Mesendoderm (in vitro differentiated cells): ENCODE data around the gene CCDC188.

Source experiments
- DNase-seq: peaks from one replicate; pipeline ENCODE4 v3.0.0; 2013
- H2AK5ac ChIP-seq: 2 replicates; pipeline ENCODE4 v1.6.1; 2013; ENCODE audit warnings: low read length, inconsistent platforms
- H2BK120ac ChIP-seq: 2 replicates; pipeline ENCODE4 v1.6.1; 2013; ENCODE audit warnings: low read depth, mild to moderate bottlenecking, low read length, moderate library complexity, mixed read lengths
- H2BK15ac ChIP-seq: replicated peaks from 2 replicates; pipeline ENCODE4 v1.6.1; 2013; ENCODE audit warnings: low read depth, mild to moderate bottlenecking, moderate library complexity
- H2BK5ac ChIP-seq: 2 replicates; pipeline ENCODE4 v1.6.1; 2013; ENCODE audit warnings: low read length, inconsistent platforms
- H3K18ac ChIP-seq: 2 replicates; pipeline ENCODE4 v1.6.1; 2013; ENCODE audit warnings: mild to moderate bottlenecking, low read length, mixed read lengths
- H3K23ac ChIP-seq: one replicate; pipeline ENCODE4 v1.6.1; 2013; ENCODE audit warnings: low read length
- H3K27ac ChIP-seq: 2 replicates; pipeline ENCODE4 v1.5.1; 2013; ENCODE audit warnings: low read depth, mild to moderate bottlenecking, inconsistent platforms, low read length, moderate library complexity
- H3K27me3 ChIP-seq: 2 replicates; pipeline ENCODE4 v1.6.1; 2013; ENCODE audit warnings: low read length, control low read depth, mild to moderate bottlenecking, inconsistent platforms; ENCODE audit not compliant: insufficient read depth, poor library complexity
- H3K36me3 ChIP-seq: 2 replicates; pipeline ENCODE4 v1.6.1; 2013; ENCODE audit warnings: low read length, inconsistent platforms; ENCODE audit not compliant: control insufficient read depth, insufficient read depth
- H3K4ac ChIP-seq: one replicate; pipeline ENCODE4 v1.6.1; 2013; ENCODE audit warnings: low read depth, mild to moderate bottlenecking, low read length, moderate library complexity
- H3K4me1 ChIP-seq: 2 replicates; pipeline ENCODE4 v1.6.1; 2013; ENCODE audit warnings: low read depth, low read length, inconsistent platforms; ENCODE audit not compliant: control insufficient read depth
- H3K4me2 ChIP-seq: 2 replicates; pipeline ENCODE4 v1.6.1; 2013; ENCODE audit warnings: low read length
- H3K4me3 ChIP-seq: 2 replicates; pipeline ENCODE4 v1.5.1; 2013; ENCODE audit warnings: mild to moderate bottlenecking, low read length
- H3K56ac ChIP-seq: one replicate; pipeline ENCODE4 v1.6.1; 2013; ENCODE audit warnings: low read length
- H3K79me1 ChIP-seq: 2 replicates; pipeline ENCODE4 v1.6.1; 2013; ENCODE audit warnings: low read length, inconsistent platforms
- H3K79me2 ChIP-seq: 2 replicates; pipeline ENCODE4 v1.6.1; 2013; ENCODE audit warnings: mild to moderate bottlenecking, low read length; ENCODE audit not compliant: control insufficient read depth, insufficient read depth
- H3K9ac ChIP-seq: 2 replicates; pipeline ENCODE4 v1.6.1; 2013; ENCODE audit warnings: low read length, inconsistent platforms
- H4K5ac ChIP-seq: one replicate; pipeline ENCODE4 v1.6.1; 2013; ENCODE audit warnings: low read length
- H4K8ac ChIP-seq: one replicate; pipeline ENCODE4 v1.6.1; 2013; ENCODE audit warnings: low read depth, mild to moderate bottlenecking, control low read depth, low read length, moderate library complexity
- WGBS: extraction: QIAGEN DNeasy Blood & Tissue Kit; methylation state at CpG from one replicate; pipeline ENCODE4 v1.1.7; 2013; ENCODE audit warnings: low lambda C conversion rate, missing lambda C conversion rate; ENCODE audit not compliant: insufficient coverage; ENCODE audit errors: extremely low coverage; 5-methylcytosine and 5-hydroxymethylcytosine counted together

The CCDC188 gene

DNA sequence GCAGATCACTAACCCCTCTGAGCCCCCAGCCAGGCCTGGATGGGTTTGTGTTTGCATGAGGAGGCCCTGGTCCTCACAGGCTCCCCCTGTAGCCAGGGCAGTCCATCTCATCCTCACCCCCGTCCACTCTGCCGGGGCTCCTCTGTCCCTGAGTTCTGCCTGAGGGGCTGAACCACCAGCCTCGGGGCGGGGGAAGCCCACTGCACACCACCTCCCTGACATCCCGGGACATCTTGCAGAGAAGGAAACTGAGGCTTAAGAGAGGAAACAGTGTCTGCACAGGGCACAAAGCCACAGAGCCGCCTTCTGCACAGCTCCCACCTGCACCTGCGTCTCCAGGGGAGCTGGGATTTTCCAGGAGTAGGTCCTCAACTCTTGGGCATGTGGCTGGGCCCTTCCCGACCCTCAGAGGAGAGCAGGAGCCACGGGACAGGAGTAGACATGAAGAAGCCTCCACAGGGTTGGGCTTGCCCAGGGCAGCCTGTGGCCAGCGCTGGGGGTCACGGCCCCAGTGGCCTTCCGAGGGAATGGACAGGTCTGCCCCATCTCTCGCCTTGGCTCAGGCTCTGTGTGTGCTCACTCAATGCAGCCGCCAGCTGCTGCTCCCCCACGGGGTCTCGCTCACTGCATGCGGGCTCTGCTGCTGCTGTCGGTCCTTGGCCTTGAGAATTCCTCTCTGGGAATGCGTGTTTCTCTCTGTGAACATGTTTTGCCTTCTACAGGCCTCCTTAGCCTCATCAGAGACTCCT, 45.4 kb upstream of the CCDC188 start:
- H3K9ac ChIP-seq: no peak overlapping the region
- H2AK5ac ChIP-seq: no peak overlapping the region
- H3K4me1 ChIP-seq: no peaks in the 10 kb centered on the region
- no peaks in the 10 kb centered on the region for H3K27me3 ChIP-seq
- no peak overlapping the region for H3K23ac ChIP-seq
- no CpG with 5 or more reads among the region's 19 CpGs for WGBS
- H4K5ac ChIP-seq: no peak overlapping the region
- H2BK120ac ChIP-seq: no peak overlapping the region
- H3K79me2 ChIP-seq: no peaks in the 10 kb centered on the region
- no peak overlapping the region for H2BK15ac ChIP-seq
- no peaks in the 10 kb centered on the region for H3K79me1 ChIP-seq
- H3K4ac ChIP-seq: no peak overlapping the region
- H3K56ac ChIP-seq: no peak overlapping the region
- no peak overlapping the region for H3K4me3 ChIP-seq
- H2BK5ac ChIP-seq: no peak overlapping the region
- H3K4me2 ChIP-seq: no peak overlapping the region
- DNase-seq: no peak
- no peak overlapping the region for H3K27ac ChIP-seq
- no peaks in the 10 kb centered on the region for H3K36me3 ChIP-seq
- no peak overlapping the region for H3K18ac ChIP-seq
- H4K8ac ChIP-seq: no peak overlapping the region

DNA sequence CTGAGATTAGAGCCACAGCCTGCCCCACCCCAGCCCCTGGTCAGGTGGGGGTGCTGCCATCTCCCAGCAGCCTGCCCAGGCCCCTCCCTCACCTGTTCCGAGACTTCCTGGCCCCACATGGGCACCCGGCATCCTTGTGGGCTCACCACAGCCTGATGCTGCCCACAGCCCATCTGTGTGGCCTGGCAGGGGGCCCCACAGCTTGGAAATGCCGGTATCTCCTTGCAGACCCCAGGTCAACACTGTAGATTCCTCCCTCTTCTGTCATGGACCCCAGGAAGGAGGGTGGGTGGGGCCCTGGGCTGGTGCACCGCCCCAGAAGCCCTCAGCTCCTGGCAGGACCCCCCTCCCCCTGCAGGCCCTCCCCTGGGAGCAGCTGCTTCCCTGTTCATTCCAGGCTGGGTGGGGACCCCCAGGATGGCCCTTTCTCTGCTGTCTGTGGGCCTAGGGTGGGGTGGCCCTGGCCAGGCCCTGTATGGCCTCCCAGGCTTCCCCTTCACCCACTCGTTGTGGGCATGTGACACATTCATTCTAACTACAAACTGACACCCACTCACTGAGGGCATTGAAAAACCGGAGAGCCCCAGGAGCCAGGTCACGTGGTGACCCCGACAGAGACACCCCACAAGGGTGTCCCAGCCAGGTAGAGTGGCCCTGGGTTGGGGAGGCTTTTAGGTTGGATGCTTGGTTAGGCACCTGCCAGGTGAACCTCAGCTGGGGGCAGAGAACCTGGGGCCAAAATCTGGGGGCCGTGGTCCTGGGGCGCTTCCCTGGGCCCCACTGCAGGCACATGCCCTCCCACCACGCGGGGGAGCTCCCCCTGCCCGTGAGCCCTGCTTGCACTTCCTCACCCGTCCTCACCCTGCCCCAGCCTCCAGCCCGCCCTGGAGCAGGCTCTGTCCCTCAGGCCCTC, 44.1 kb upstream of the CCDC188 start:
- H2BK5ac ChIP-seq: no peak overlapping the region
- H4K8ac ChIP-seq: no peak overlapping the region
- H3K9ac ChIP-seq: no peak overlapping the region
- no peak overlapping the region for H3K23ac ChIP-seq
- H3K4me1 ChIP-seq: no peaks in the 10 kb centered on the region
- no peak overlapping the region for H2BK15ac ChIP-seq
- H3K79me2 ChIP-seq: no peaks in the 10 kb centered on the region
- H2AK5ac ChIP-seq: no peak overlapping the region
- H3K4me2 ChIP-seq: no peak overlapping the region
- no CpG with 5 or more reads among the region's 15 CpGs for WGBS
- H3K79me1 ChIP-seq: no peaks in the 10 kb centered on the region
- H3K56ac ChIP-seq: no peak overlapping the region
- H3K27ac ChIP-seq: no peak overlapping the region
- no peaks in the 10 kb centered on the region for H3K27me3 ChIP-seq
- H3K4me3 ChIP-seq: no peak overlapping the region
- no peak overlapping the region for H3K18ac ChIP-seq
- no peak overlapping the region for H4K5ac ChIP-seq
- no peaks in the 10 kb centered on the region for H3K36me3 ChIP-seq
- H2BK120ac ChIP-seq: no peak overlapping the region
- no peak for DNase-seq
- no peak overlapping the region for H3K4ac ChIP-seq

DNA sequence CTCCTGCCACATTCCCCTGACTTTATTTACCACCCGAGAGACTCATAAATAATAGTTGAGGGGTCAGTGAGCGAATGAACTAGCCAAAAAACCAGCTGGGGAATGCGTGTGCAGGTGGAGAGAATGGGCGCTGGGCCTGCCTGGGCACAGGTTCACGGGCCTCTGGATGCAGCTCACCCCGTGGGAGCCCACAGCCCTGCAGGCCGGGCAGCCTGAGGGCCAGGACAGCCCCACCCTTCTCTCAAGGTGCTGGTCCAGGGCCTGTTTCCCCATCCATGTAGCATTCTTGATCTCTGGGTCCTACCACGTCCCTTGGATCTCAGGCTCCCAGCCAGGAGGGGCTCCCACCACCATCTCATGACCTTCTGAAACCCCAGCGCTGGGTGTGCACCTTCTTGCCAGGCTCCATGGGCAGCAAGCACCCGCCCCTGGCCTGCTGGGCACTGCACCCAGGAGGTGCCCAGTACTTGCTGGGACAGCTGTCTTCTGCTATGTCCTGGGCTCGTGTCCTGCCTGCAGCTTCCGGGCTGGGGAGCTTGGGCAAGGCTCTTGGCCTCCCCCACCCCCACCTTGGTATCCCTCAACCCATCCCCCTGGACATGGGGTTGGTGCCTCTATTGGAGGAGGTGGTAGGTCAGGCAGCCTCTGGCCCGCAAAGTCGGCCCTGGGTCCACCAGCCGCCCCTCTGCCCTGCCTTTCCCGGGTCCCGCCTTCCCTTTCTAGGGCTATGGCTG, 43.1 kb upstream of the CCDC188 start:
- H3K4ac ChIP-seq: no peak overlapping the region
- H3K79me2 ChIP-seq: no peaks in the 10 kb centered on the region
- no peak overlapping the region for H2BK5ac ChIP-seq
- no peak overlapping the region for H2BK120ac ChIP-seq
- no peak overlapping the region for H2AK5ac ChIP-seq
- no peak overlapping the region for H3K18ac ChIP-seq
- H3K23ac ChIP-seq: no peak overlapping the region
- no peak overlapping the region for H3K4me3 ChIP-seq
- no peaks in the 10 kb centered on the region for H3K36me3 ChIP-seq
- H3K4me2 ChIP-seq: no peak overlapping the region
- no peaks in the 10 kb centered on the region for H3K79me1 ChIP-seq
- no peak overlapping the region for H4K5ac ChIP-seq
- DNase-seq: no peak
- no CpG with 5 or more reads among the region's 17 CpGs for WGBS
- no peak overlapping the region for H3K27ac ChIP-seq
- no peak overlapping the region for H2BK15ac ChIP-seq
- no peak overlapping the region for H4K8ac ChIP-seq
- H3K9ac ChIP-seq: no peak overlapping the region
- no peaks in the 10 kb centered on the region for H3K27me3 ChIP-seq
- H3K4me1 ChIP-seq: no peaks in the 10 kb centered on the region
- H3K56ac ChIP-seq: no peak overlapping the region

DNA sequence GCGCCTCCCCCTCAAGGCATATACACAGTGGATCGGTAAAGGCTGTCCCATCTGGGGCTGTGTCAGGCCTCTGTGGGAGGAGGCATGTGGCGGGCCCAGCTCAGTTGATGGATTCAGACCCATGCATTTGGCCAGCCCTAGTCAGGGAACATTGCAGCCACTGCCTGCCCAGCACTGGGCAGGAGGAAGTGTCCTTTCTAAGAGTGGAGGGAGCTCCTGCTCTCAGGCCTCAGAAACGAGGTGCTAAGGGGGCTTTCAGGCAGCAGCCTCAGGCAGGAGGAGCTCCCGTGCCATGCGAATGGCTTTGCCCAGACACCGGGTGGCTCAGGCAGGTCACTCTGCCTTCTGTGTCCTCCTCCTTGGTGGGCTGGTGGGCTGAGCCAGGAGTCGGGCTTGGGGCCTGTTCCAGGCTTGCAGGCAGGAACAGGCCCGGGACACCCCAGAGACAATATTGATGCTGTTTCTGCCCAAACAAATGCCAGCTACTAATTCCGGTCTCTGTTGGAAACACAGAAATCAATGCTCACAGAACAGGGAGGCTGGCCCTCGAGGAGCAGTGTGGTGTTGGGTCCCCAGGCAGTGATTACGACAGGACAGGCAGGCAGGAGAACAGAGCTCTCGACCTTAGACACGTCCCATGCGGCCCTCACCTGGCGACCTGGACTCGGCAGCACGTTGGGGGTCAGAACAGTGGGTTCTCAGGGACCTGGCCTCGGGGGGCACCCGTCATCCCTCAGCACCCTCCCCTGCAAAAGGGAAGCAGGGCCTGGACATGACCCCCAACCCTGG, 42.3 kb upstream of the CCDC188 start:
- Histone ChIP-seq H3K4me1 (no peaks in the 10 kb centered on the region), H3K23ac (no peak overlapping the region), H3K4me2 (no peak overlapping the region), H2BK5ac (no peak overlapping the region), H4K5ac (no peak overlapping the region), H3K18ac (no peak overlapping the region), H2BK120ac (no peak overlapping the region), H4K8ac (no peak overlapping the region), H3K4me3 (no peak overlapping the region), H3K79me1 (no peaks in the 10 kb centered on the region), H3K27ac (no peak overlapping the region), H3K79me2 (no peaks in the 10 kb centered on the region), H3K56ac (no peak overlapping the region), H2BK15ac (no peak overlapping the region), H3K9ac (no peak overlapping the region), H3K36me3 (no peaks in the 10 kb centered on the region), H2AK5ac (no peak overlapping the region), H3K27me3 (no peaks in the 10 kb centered on the region), H3K4ac (no peak overlapping the region)
- no peak for DNase-seq
- WGBS: no CpG with 5 or more reads among the region's 20 CpGs

DNA sequence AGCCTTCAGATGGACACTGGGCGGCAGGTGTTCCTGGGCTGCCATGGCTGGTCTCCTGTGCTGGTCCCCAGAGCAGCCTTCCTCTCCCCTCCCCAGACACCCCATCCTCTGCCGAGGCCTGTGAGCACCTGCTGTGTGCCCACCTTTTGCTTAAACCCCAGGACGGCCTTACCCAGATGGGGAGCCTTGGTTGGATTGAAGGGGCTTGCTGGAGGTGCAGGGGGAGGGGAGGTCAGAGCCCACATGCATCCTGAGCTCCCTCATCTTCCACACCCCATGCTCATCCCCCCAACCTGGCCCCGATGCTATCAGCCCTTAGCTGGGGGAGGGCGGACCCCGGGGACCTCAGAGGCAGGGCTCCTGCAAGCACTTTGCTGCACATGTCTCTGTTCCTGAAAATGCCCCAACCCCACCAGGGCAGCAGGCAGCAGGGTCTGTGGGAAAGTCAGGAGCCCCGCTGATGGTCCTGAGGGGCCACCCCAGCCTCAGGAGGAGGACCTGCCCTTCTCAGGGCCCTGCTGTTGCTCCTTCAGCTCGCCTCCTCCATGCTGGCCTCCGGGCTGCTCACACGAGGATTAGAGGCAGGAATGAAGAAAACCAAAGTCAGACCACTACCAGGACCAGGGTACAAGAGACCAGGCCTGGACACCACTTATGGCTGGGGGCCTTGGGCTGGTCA, 41.6 kb upstream of the CCDC188 start:
- no peak overlapping the region for H4K8ac ChIP-seq
- no peak overlapping the region for H2AK5ac ChIP-seq
- H3K4me1 ChIP-seq: no peaks in the 10 kb centered on the region
- H3K4me3 ChIP-seq: no peak overlapping the region
- H2BK15ac ChIP-seq: no peak overlapping the region
- H3K56ac ChIP-seq: no peak overlapping the region
- WGBS: no CpG with 5 or more reads among the region's 10 CpGs
- H3K9ac ChIP-seq: no peak overlapping the region
- H3K18ac ChIP-seq: no peak overlapping the region
- H4K5ac ChIP-seq: no peak overlapping the region
- no peak overlapping the region for H2BK5ac ChIP-seq
- H2BK120ac ChIP-seq: no peak overlapping the region
- no peak overlapping the region for H3K27ac ChIP-seq
- no peak overlapping the region for H3K4ac ChIP-seq
- H3K23ac ChIP-seq: no peak overlapping the region
- no peaks in the 10 kb centered on the region for H3K79me1 ChIP-seq
- DNase-seq: no peak
- H3K4me2 ChIP-seq: no peak overlapping the region
- H3K79me2 ChIP-seq: no peaks in the 10 kb centered on the region
- H3K27me3 ChIP-seq: no peaks in the 10 kb centered on the region
- no peaks in the 10 kb centered on the region for H3K36me3 ChIP-seq
